ENCODE measurements around the gene CCDC97. TPM values are rescaled to one million over a fixed set of nuclear protein-coding genes. Genes with fewer than 3 reads are reported as not detected.

The CCDC97 gene
- total and polyA plus RNA-seq, 8 donors = 25.3 to 36.9 (median 31.9) TPM

- Histone ChIP-seq H3K27ac (no peak overlapping the region), H3K36me3 (peaks cover 0 to 79% of the 10 kb centered on the region in 2 donors), H3K4me1 (peaks cover 22 to 38% of the 10 kb centered on the region in 2 donors), H3K9me3 (no peaks in the 10 kb centered on the region), H3K27me3 (no peaks in the 10 kb centered on the region), H3K4me3 (no peak overlapping the region)
- TF ChIP-seq, protein P1, sequence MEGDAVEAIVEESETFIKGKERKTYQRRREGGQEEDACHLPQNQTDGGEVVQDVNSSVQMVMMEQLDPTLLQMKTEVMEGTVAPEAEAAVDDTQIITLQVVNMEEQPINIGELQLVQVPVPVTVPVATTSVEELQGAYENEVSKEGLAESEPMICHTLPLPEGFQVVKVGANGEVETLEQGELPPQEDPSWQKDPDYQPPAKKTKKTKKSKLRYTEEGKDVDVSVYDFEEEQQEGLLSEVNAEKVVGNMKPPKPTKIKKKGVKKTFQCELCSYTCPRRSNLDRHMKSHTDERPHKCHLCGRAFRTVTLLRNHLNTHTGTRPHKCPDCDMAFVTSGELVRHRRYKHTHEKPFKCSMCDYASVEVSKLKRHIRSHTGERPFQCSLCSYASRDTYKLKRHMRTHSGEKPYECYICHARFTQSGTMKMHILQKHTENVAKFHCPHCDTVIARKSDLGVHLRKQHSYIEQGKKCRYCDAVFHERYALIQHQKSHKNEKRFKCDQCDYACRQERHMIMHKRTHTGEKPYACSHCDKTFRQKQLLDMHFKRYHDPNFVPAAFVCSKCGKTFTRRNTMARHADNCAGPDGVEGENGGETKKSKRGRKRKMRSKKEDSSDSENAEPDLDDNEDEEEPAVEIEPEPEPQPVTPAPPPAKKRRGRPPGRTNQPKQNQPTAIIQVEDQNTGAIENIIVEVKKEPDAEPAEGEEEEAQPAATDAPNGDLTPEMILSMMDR (IDR thresholded peaks at IDR 0.05) = no peak
- ATAC-seq = no peak
- peak in 1 of 4 donors; percentile 46 for DNase-seq
- intact Hi-C loops (cut with DNase I) = no loop called here
Measured at GRCh38 chr19:41319500-41320184, 9.7 kb downstream of the CCDC97 start.

- no peak overlapping the region for H3K4me3 ChIP-seq
- H3K36me3 ChIP-seq = peaks cover 0 to 74% of the 10 kb centered on the region in 2 donors
- H3K27ac ChIP-seq = no peak overlapping the region
- no peaks in the 10 kb centered on the region for H3K9me3 ChIP-seq
- peak in 1 of 4 donors; percentile 58 for DNase-seq
- intact Hi-C loops (cut with DNase I) = no loop called here
- H3K4me1 ChIP-seq = peaks cover 27 to 43% of the 10 kb centered on the region in 2 donors
- ATAC-seq = no peak
- TF ChIP-seq, protein P1 (IDR thresholded peaks at IDR 0.05) = no peak
- no peaks in the 10 kb centered on the region for H3K27me3 ChIP-seq
Measured at GRCh38 chr19:41320185-41320518, 10.2 kb downstream of the CCDC97 start.

DNA sequence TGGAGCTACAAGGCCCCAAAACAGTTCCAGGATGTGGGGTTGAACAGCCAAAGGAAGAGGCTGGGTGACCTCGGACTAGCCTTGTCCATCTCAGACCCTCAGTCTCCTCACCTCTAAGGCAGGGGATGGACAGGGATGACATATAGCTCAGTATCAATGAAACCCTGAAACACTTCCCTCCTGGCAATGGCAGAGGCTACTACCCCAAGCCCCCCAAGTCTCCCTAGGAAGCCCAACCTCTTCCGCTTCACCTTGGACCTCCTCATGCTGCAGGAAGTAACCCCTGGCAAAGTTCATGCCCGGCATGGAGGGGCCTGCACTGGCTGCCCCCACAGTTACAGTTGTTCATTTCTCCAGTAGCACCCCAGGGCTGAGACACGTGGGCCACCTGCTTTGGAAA lies 10.6 kb downstream of the CCDC97 start:
- DNase-seq = no peak
- Histone ChIP-seq H3K4me3 (no peak overlapping the region), H3K27ac (no peak overlapping the region), H3K4me1 (peaks cover 31 to 48% of the 10 kb centered on the region in 2 donors), H3K36me3 (peaks cover 0 to 70% of the 10 kb centered on the region in 2 donors), H3K27me3 (no peaks in the 10 kb centered on the region), H3K9me3 (no peaks in the 10 kb centered on the region)
- intact Hi-C loops (cut with DNase I) = no loop called here
- TF ChIP-seq, protein P1 (IDR thresholded peaks at IDR 0.05) = no peak
- no peak for ATAC-seq

DNA sequence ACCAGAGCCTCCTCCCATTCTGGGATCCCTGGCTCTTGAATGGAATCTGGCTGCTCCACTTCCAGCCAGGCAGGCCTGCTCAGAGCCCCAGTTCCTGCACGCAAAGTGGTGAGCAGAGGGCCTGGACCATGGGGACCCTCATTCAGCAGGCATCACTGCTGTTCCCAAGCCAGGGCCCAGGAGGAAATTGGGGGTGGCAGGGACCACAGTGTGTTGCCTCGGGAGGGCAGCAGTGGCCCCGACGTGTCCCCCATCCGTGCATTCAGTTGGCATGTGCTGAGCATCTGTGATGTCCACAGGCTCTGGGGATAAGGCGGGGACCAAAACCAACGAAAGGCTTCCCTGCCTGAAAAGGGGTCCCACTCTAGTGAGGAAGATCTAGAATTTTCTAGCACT lies 11.2 kb downstream of the CCDC97 start:
- peaks cover 0 to 63% of the 10 kb centered on the region in 2 donors for H3K36me3 ChIP-seq
- no peaks in the 10 kb centered on the region for H3K9me3 ChIP-seq
- TF ChIP-seq, protein P1 (IDR thresholded peaks at IDR 0.05) = no peak
- DNase-seq = peak in 1 of 4 donors; percentile 39
- H3K4me1 ChIP-seq = peaks cover 37 to 54% of the 10 kb centered on the region in 2 donors
- H3K4me3 ChIP-seq = no peak overlapping the region
- intact Hi-C loops (cut with DNase I) = no loop called here
- ATAC-seq = no peak
- peak overlapping the region; percentile 47 to 88 for H3K27ac ChIP-seq
- H3K27me3 ChIP-seq = no peaks in the 10 kb centered on the region

- Histone ChIP-seq H3K36me3 (peaks cover 0 to 58% of the 10 kb centered on the region in 2 donors), H3K4me1 (peaks cover 42 to 59% of the 10 kb centered on the region in 2 donors), H3K4me3 (no peak overlapping the region), H3K27me3 (no peaks in the 10 kb centered on the region), H3K9me3 (no peaks in the 10 kb centered on the region), H3K27ac (peak overlapping the region; percentile 47 to 88)
- intact Hi-C loops (cut with DNase I) = no loop called here
- TF ChIP-seq, protein P1 (IDR thresholded peaks at IDR 0.05) = peak; percentile 41 to 76
- ATAC-seq = peak; percentile 7
- peak in 3 of 4 donors; percentile 49 to 69 (median 51) for DNase-seq
Measured at GRCh38 chr19:41321600-41322270, 11.8 kb downstream of the CCDC97 start.

Measured in left lung (tissue), 10 donors.